Measurements from ENCODE around the gene MCC.

- TF ChIP-seq POLR2AphosphoS5 (IDR thresholded peaks at IDR 0.05; ENCODE audit: low read depth, low read length), result no peak
- TF ChIP-seq FOXP2 (optimal IDR thresholded peaks at IDR 0.05; ENCODE audit: borderline replicate concordance, extremely low read depth, extremely low read length, insufficient read depth), result no peak
- TF ChIP-seq SIN3A (IDR thresholded peaks at IDR 0.05; ENCODE audit: borderline replicate concordance, insufficient read depth, low read length), result 0 out of 2 replicates have a peak, but pooled peaks have one; percentile 83
- TF ChIP-seq REST (IDR thresholded peaks at IDR 0.05; ENCODE audit: insufficient read depth in 1 of 2, low read depth in 2 of 2, low read length in 2 of 2), result no peak
- 0 out of 2 replicates have a peak, but pooled peaks have one; percentile 1 for TF ChIP-seq TAF1 (IDR thresholded peaks at IDR 0.05; ENCODE audit: borderline replicate concordance, insufficient read depth, low read length)
Measured at GRCh38 chr5:113293068-113293974, 194.9 kb downstream of the MCC start.
